ENCODE data around the gene KRT83.
A peak's percentile ranks its signal among the peaks of the same experiment; 100 is the strongest.

KRT83 gene

GRCh38 chr12:52313461-52313860, 7.7 kb downstream of the KRT83 start:
- TF ChIP-seq CTCF (conservative IDR thresholded peaks at IDR 0.05; ENCODE audit: low read depth, low read length): no peak
- H3K4me3 ChIP-seq (ENCODE audit: low read length): no peak overlapping the region
- no peak for DNase-seq (ENCODE audit: low read depth)

- no peak overlapping the region for H3K4me3 ChIP-seq (ENCODE audit: low read length)
These were observed 9.1 kb downstream of the KRT83 start for GRCh38 chr12:52312086-52312485.

GRCh38 chr12:52311285-52311648, 9.9 kb downstream of the KRT83 start:
- TF ChIP-seq CTCF (conservative IDR thresholded peaks at IDR 0.05; ENCODE audit: low read depth, low read length): no peak
- H3K4me3 ChIP-seq (ENCODE audit: low read length): no peak overlapping the region
- DNase-seq (ENCODE audit: low read depth): no peak

More at GRCh38 chr12:52312086-52312485, 9.1 kb downstream of the KRT83 start:
- DNase-seq (ENCODE audit: low read depth): no peak
- TF ChIP-seq CTCF (conservative IDR thresholded peaks at IDR 0.05; ENCODE audit: low read depth, low read length): no peak

- no peak for TF ChIP-seq CTCF (conservative IDR thresholded peaks at IDR 0.05; ENCODE audit: low read depth, low read length)
- H3K4me3 ChIP-seq (ENCODE audit: low read length): no peak overlapping the region
- DNase-seq (ENCODE audit: low read depth): no peak
These were observed 10.4 kb downstream of the KRT83 start for GRCh38 chr12:52310622-52311284.

GRCh38 chr12:52308806-52309425, 12.3 kb downstream of the KRT83 start:
- peak overlapping the region; percentile 50 for H3K4me3 ChIP-seq (ENCODE audit: low read length)
- no peak for TF ChIP-seq CTCF (conservative IDR thresholded peaks at IDR 0.05; ENCODE audit: low read depth, low read length)
- DNase-seq (ENCODE audit: low read depth): no peak

- peak; percentile 18 for DNase-seq (ENCODE audit: low read depth)
- TF ChIP-seq CTCF (conservative IDR thresholded peaks at IDR 0.05; ENCODE audit: low read depth, low read length): peak; percentile 4
- H3K4me3 ChIP-seq (ENCODE audit: low read length): peak overlapping the region; percentile 50
These were observed 13.1 kb downstream of the KRT83 start for GRCh38 chr12:52307836-52308805.

Measured in retinal pigment epithelial cell (primary cell).